ENCODE data around the gene DDAH2. TPM values are rescaled to one million over a fixed set of nuclear protein-coding genes. Genes with fewer than 3 reads are reported as not detected.

Gene DDAH2
- total RNA-seq, 2 experiments from 2014 or later, result 3.0 to 3.3 TPM

DNA sequence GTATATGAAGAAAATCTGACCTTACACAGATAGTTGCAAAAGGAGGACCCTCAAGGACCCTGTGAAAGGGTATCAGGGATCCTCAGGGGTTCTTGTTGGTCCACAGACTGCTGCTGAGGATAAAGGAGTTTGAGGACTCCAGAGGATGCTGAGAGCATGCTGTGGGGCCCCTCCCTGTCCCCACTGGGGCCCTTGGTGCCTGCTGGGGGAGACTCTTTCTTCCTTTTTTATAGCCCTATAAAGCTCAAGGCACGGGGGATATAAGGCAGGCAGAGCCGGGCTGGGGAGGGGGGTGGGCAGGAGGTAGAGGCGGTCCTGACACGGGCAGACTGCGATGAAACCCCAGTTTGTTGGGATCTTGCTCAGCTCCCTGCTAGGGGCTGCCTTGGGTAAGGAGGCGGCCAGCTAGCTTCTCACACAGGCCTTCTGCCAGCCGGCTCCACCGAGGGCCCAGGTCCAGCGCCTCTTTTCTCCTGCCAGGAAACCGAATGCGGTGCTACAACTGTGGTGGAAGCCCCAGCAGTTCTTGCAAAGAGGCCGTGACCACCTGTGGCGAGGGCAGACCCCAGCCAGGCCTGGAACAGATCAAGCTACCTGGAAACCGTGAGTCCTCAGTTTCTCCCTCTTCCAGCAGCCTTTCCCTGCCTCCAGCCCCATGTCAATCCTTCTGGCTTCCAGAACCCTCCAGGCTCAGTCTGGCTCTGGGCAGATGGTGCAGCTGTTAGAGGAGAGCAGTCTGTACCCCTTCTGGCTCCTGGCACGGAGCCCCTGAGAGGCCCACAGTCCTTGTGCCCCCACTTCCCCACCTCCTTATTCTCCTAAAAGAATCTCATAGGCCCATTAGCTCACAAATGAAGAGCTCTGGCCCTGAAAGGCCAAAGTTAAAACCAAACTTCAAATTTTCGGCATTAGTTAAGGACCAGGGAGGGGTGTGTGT is 13.8 kb downstream of the DDAH2 start, which contains the start of gene LY6G6D:
Gene LY6G6D, plus strand, starts transcription at position 327 of the 937 bp plus-strand sequence. Its CDS starts 8 bp downstream, at position 335.
- H3K27me3 ChIP-seq (ENCODE audit: control insufficient read depth in 1 of 2, insufficient read depth in 2 of 2, low read length in 2 of 2), result no peaks in the 10 kb centered on the region
- Mint-ChIP-seq H3K9me3 (no peaks in the 10 kb centered on the region), H3K4me1 (ENCODE audit: low read depth) (peaks cover 16% of the 10 kb centered on the region), H3K36me3 (ENCODE audit: low read depth) (no peaks in the 10 kb centered on the region), H3K27ac (no peak within 1 kb of the TSS), H3K27me3 (no peaks in the 10 kb centered on the region), H3K4me3 (no peak within 1 kb of the TSS)
- TF ChIP-seq, protein P1, sequence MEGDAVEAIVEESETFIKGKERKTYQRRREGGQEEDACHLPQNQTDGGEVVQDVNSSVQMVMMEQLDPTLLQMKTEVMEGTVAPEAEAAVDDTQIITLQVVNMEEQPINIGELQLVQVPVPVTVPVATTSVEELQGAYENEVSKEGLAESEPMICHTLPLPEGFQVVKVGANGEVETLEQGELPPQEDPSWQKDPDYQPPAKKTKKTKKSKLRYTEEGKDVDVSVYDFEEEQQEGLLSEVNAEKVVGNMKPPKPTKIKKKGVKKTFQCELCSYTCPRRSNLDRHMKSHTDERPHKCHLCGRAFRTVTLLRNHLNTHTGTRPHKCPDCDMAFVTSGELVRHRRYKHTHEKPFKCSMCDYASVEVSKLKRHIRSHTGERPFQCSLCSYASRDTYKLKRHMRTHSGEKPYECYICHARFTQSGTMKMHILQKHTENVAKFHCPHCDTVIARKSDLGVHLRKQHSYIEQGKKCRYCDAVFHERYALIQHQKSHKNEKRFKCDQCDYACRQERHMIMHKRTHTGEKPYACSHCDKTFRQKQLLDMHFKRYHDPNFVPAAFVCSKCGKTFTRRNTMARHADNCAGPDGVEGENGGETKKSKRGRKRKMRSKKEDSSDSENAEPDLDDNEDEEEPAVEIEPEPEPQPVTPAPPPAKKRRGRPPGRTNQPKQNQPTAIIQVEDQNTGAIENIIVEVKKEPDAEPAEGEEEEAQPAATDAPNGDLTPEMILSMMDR (IDR thresholded peaks at IDR 0.05), result no peak
- peaks cover 14% of the 10 kb centered on the region for H3K4me1 ChIP-seq (ENCODE audit: insufficient read depth, low read length)
- no peak for DNase-seq
- H3K27ac ChIP-seq (ENCODE audit: low read depth in 1 of 2, low read length in 2 of 2), result no peak within 1 kb of the TSS
- ATAC-seq (ENCODE audit: poor library complexity), result no peak
- intact Hi-C loops (cut with DNase I, micrococcal nuclease), result no loop called here
- no peaks in the 10 kb centered on the region for H3K36me3 ChIP-seq (ENCODE audit: insufficient read depth, low read length)
- ChIA-PET POLR2A (interaction anchor here (0.6 to 1.0 kb wide), 3 partner anchors 12 to 121 kb away, joined by 3 to 5 read pairs (median 3); partner anchors contain the start of genes ABHD16A and DDAH2), CTCF (no interaction called here)
- no peak within 1 kb of the TSS for H3K4me3 ChIP-seq (ENCODE audit: low read length)
- no peaks in the 10 kb centered on the region for H3K9me3 ChIP-seq (ENCODE audit: control insufficient read depth in 1 of 2, insufficient read depth in 1 of 2, low read length in 2 of 2)

GRCh38 chr6:31713991-31714684 is 15.0 kb downstream of the DDAH2 start:
- Histone ChIP-seq H3K27ac (ENCODE audit: low read depth in 1 of 2, low read length in 2 of 2) (no peak overlapping the region), H3K4me3 (ENCODE audit: low read length) (no peak overlapping the region), H3K4me1 (ENCODE audit: insufficient read depth, low read length) (peaks cover 14% of the 10 kb centered on the region), H3K27me3 (ENCODE audit: control insufficient read depth in 1 of 2, insufficient read depth in 2 of 2, low read length in 2 of 2) (no peaks in the 10 kb centered on the region), H3K36me3 (ENCODE audit: insufficient read depth, low read length) (no peaks in the 10 kb centered on the region), H3K9me3 (ENCODE audit: control insufficient read depth in 1 of 2, insufficient read depth in 1 of 2, low read length in 2 of 2) (no peaks in the 10 kb centered on the region)
- intact Hi-C loops (cut with DNase I, micrococcal nuclease), result no loop called here
- no peak for ATAC-seq (ENCODE audit: poor library complexity)
- no peak for DNase-seq
- POLR2A ChIA-PET, result interaction anchor here (1.0 to 1.6 kb wide), 2 partner anchors 15 to 24 kb away, joined by 3 read pairs; partner anchors contain the start of gene DDAH2
- Mint-ChIP-seq H3K36me3 (ENCODE audit: low read depth) (no peaks in the 10 kb centered on the region), H3K9me3 (no peaks in the 10 kb centered on the region), H3K4me1 (ENCODE audit: low read depth) (peaks cover 16% of the 10 kb centered on the region), H3K27me3 (no peaks in the 10 kb centered on the region), H3K27ac (no peak overlapping the region), H3K4me3 (no peak overlapping the region)
- CTCF ChIA-PET, result no interaction called here
- TF ChIP-seq, protein P1 (IDR thresholded peaks at IDR 0.05), result no peak

GRCh38 chr6:31713465-31713864 is 15.6 kb downstream of the DDAH2 start:
- Mint-ChIP-seq H3K4me3 (no peak overlapping the region), H3K27me3 (no peaks in the 10 kb centered on the region), H3K36me3 (ENCODE audit: low read depth) (no peaks in the 10 kb centered on the region), H3K4me1 (ENCODE audit: low read depth) (peaks cover 16% of the 10 kb centered on the region), H3K27ac (no peak overlapping the region), H3K9me3 (no peaks in the 10 kb centered on the region)
- Histone ChIP-seq H3K27ac (ENCODE audit: low read depth in 1 of 2, low read length in 2 of 2) (no peak overlapping the region), H3K9me3 (ENCODE audit: control insufficient read depth in 1 of 2, insufficient read depth in 1 of 2, low read length in 2 of 2) (no peaks in the 10 kb centered on the region), H3K36me3 (ENCODE audit: insufficient read depth, low read length) (no peaks in the 10 kb centered on the region), H3K4me1 (ENCODE audit: insufficient read depth, low read length) (peaks cover 14% of the 10 kb centered on the region), H3K27me3 (ENCODE audit: control insufficient read depth in 1 of 2, insufficient read depth in 2 of 2, low read length in 2 of 2) (no peaks in the 10 kb centered on the region), H3K4me3 (ENCODE audit: low read length) (no peak overlapping the region)
- no peak for DNase-seq
- POLR2A ChIA-PET, result interaction anchor here (1.6 kb wide), 1 partner anchor 24 kb away, joined by 3 read pairs; no protein-coding TSS in a partner anchor
- ATAC-seq (ENCODE audit: poor library complexity), result no peak
- CTCF ChIA-PET, result no interaction called here
- TF ChIP-seq, protein P1 (IDR thresholded peaks at IDR 0.05), result no peak
- intact Hi-C loops (cut with DNase I, micrococcal nuclease), result no loop called here

All from CD4-positive, alpha-beta T cell (primary cell).